ENCODE data around the gene AKAP1. TPM values are rescaled to one million over a fixed set of nuclear protein-coding genes. Genes with fewer than 3 reads are reported as not detected.

AKAP1 gene
- total and polyA plus RNA-seq, 2 experiments from 2014 or later: 8.6 to 10.7 TPM

DNA sequence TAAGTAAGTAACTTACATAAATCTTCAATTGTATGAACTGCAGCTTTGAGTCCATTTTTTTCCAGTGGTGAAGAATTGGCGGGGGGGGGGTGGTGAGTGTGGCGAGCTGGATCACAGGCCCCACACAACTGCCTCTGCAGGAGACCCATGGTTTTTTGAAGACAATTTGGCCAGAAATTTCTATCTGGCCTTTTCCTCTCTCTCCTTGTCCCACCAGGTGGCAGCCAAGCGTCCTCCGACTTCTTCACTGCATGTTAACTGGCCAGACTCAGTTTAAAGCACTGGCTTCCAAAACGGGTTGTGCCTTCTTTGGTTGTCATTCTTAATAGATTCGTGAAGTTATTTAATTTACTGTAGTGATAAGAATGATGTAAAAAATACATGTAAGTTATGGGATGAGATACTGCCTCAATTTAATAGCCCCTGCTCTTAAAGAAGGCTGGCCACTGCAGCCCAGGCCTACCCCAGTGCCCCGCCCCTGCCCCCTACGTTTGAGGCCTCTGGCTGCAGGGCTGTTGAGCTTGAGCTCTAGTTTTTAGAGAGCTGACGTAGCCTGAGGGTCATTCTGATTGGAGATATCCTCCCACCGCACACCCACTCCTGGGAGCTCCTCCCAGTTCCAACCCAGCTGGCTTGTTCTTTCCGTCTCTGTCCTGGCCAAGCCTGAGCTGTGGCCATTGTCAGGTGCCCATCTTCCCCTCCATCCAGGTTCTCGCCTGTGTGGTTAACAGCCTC lies 36.4 kb downstream of the AKAP1 start:
- in situ Hi-C loops (cut with MboI): no loop called here
- 53 to 54% methylated on average over 12 of the region's 12 CpGs for WGBS, 2 experiments (ENCODE audit: low coverage in 1 of 2, low lambda C conversion rate in 2 of 2, missing lambda C conversion rate in 2 of 2)
- H3K36me3 ChIP-seq (ENCODE audit: low read depth): no peaks in the 10 kb centered on the region

DNA sequence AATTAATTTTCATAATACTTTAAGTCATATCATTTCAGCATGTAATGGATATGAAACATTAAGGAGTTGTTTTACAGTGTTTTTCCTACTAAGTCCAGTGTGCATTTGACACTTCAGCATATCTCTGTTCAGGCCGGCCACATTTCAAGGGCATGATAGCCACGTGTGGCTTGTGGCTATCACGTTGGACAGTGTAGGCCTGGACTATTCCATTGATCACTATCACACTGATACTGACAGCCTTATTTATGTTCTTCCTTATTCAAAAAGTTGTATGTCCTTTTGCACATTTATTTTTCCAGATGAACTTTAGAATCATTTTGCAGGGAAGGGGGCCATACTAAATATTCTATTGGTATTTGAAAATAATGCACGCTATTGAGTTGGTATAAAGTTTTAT lies 39.0 kb downstream of the AKAP1 start:
- 92 to 95% methylated on average over 4 of the region's 4 CpGs for WGBS, 2 experiments (ENCODE audit: low coverage in 1 of 2, low lambda C conversion rate in 2 of 2, missing lambda C conversion rate in 2 of 2)
- Histone ChIP-seq H3K4me2 (ENCODE audit: unreplicated experiment) (no peak overlapping the region), H3K9ac (no peak overlapping the region), H3K27ac (no peak overlapping the region), H4K20me1 (ENCODE audit: insufficient read depth) (no peaks in the 10 kb centered on the region), H2AFZ (no peak overlapping the region), H3K4me1 (ENCODE audit: insufficient read depth) (no peaks in the 10 kb centered on the region), H3K79me2 (ENCODE audit: insufficient read depth) (no peaks in the 10 kb centered on the region), H3K36me3 (ENCODE audit: low read depth) (no peaks in the 10 kb centered on the region), H3K4me3 (no peak overlapping the region), H3K27me3 (replicated peaks; ENCODE audit: insufficient read depth) (no peaks in the 10 kb centered on the region), H3K9me2 (ENCODE audit: insufficient read depth) (no peaks in the 10 kb centered on the region), H3F3A (ENCODE audit: insufficient read depth) (no peaks in the 10 kb centered on the region), H3K9me3 (ENCODE audit: low read depth) (no peaks in the 10 kb centered on the region)
- in situ Hi-C loops (cut with MboI): no loop called here
- DNase-seq: no peak
- TF ChIP-seq EZH2phosphoT487 (IDR thresholded peaks at IDR 0.05; ENCODE audit: insufficient read depth, low read depth) (no peak), EZH2 (IDR thresholded peaks at IDR 0.05; ENCODE audit: insufficient read depth, poor library complexity, severe bottlenecking) (no peak)

More for the DNA sequence above, 36.4 kb downstream of the AKAP1 start:
- Histone ChIP-seq H3K9me3 (ENCODE audit: low read depth) (no peaks in the 10 kb centered on the region), H3F3A (ENCODE audit: insufficient read depth) (no peaks in the 10 kb centered on the region), H3K9ac (no peak overlapping the region), H3K9me2 (ENCODE audit: insufficient read depth) (no peaks in the 10 kb centered on the region), H3K27me3 (replicated peaks; ENCODE audit: insufficient read depth) (no peaks in the 10 kb centered on the region), H3K4me1 (ENCODE audit: insufficient read depth) (no peaks in the 10 kb centered on the region), H2AFZ (no peak overlapping the region), H3K27ac (no peak overlapping the region), H4K20me1 (ENCODE audit: insufficient read depth) (no peaks in the 10 kb centered on the region), H3K79me2 (ENCODE audit: insufficient read depth) (no peaks in the 10 kb centered on the region), H3K4me3 (no peak overlapping the region), H3K4me2 (ENCODE audit: unreplicated experiment) (no peak overlapping the region)
- peak; percentile 66 for DNase-seq
- TF ChIP-seq EZH2 (IDR thresholded peaks at IDR 0.05; ENCODE audit: insufficient read depth, poor library complexity, severe bottlenecking) (no peak), EZH2phosphoT487 (IDR thresholded peaks at IDR 0.05; ENCODE audit: insufficient read depth, low read depth) (no peak)

DNA sequence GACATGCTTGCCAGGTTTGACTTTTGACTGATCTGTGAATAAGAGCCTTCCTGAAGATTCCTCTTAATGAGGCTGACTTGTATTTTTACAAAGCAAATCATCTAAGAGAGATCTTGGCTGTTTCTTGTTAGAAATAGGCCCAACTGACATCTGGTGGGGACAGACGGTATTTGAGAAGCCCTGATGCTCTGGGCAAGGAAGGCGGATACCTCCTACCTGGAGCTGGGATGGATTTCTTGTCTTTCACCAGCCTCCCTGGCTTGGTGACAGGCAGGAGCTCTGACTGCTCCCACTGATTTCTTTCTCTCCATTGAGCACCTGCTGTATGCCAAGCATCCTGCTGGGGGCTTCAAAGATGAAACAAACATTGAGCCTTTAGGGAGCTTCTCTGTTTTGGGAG lies 40.4 kb downstream of the AKAP1 start:
- Histone ChIP-seq H4K20me1 (ENCODE audit: insufficient read depth) (no peaks in the 10 kb centered on the region), H3K9me3 (ENCODE audit: low read depth) (no peaks in the 10 kb centered on the region), H3F3A (ENCODE audit: insufficient read depth) (no peaks in the 10 kb centered on the region), H3K4me2 (ENCODE audit: unreplicated experiment) (no peak overlapping the region), H3K9ac (no peak overlapping the region), H3K27ac (no peak overlapping the region), H3K9me2 (ENCODE audit: insufficient read depth) (no peaks in the 10 kb centered on the region), H3K4me3 (no peak overlapping the region), H2AFZ (no peak overlapping the region), H3K79me2 (ENCODE audit: insufficient read depth) (no peaks in the 10 kb centered on the region), H3K36me3 (ENCODE audit: low read depth) (no peaks in the 10 kb centered on the region), H3K27me3 (replicated peaks; ENCODE audit: insufficient read depth) (no peaks in the 10 kb centered on the region), H3K4me1 (ENCODE audit: insufficient read depth) (no peaks in the 10 kb centered on the region)
- 97 to 100% methylated on average over 2 of the region's 2 CpGs for WGBS, 2 experiments (ENCODE audit: low coverage in 1 of 2, low lambda C conversion rate in 2 of 2, missing lambda C conversion rate in 2 of 2)
- TF ChIP-seq EZH2 (IDR thresholded peaks at IDR 0.05; ENCODE audit: insufficient read depth, poor library complexity, severe bottlenecking): no peak
- in situ Hi-C loops (cut with MboI): no loop called here
- DNase-seq: no peak

DNA sequence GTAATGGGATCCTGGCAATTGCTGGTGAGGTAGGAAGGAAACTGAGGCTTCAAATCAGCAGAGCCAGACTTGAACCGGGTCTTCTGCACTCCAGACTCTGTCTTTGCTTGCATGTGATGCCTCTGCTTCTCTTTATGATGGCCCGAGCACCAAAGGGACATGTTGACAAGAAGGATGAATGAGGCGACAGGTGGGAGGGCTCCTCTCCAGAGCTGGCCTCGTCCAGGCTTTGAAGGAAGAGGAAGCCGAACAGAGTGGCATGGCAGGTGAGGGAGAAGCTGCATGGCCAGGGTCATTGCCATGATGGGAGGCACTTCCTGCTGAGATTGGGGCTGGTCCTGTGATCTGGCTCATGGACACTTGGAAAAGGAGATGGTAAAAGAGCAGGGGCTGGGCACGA lies 40.8 kb downstream of the AKAP1 start:
- Histone ChIP-seq H3K79me2 (ENCODE audit: insufficient read depth) (no peaks in the 10 kb centered on the region), H3K27ac (no peak overlapping the region), H3K4me1 (ENCODE audit: insufficient read depth) (no peaks in the 10 kb centered on the region), H3K36me3 (ENCODE audit: low read depth) (no peaks in the 10 kb centered on the region), H3F3A (ENCODE audit: insufficient read depth) (no peaks in the 10 kb centered on the region), H2AFZ (no peak overlapping the region), H3K4me3 (no peak overlapping the region), H3K4me2 (ENCODE audit: unreplicated experiment) (no peak overlapping the region), H3K27me3 (replicated peaks; ENCODE audit: insufficient read depth) (no peaks in the 10 kb centered on the region), H3K9me3 (ENCODE audit: low read depth) (no peaks in the 10 kb centered on the region), H3K9ac (no peak overlapping the region), H4K20me1 (ENCODE audit: insufficient read depth) (no peaks in the 10 kb centered on the region), H3K9me2 (ENCODE audit: insufficient read depth) (no peaks in the 10 kb centered on the region)
- in situ Hi-C loops (cut with MboI): no loop called here
- TF ChIP-seq EZH2phosphoT487 (IDR thresholded peaks at IDR 0.05; ENCODE audit: insufficient read depth, low read depth): no peak
- no peak for TF ChIP-seq EZH2 (IDR thresholded peaks at IDR 0.05; ENCODE audit: insufficient read depth, poor library complexity, severe bottlenecking)
- 64 to 65% methylated on average over 6 of the region's 6 CpGs for WGBS, 2 experiments (ENCODE audit: low coverage in 1 of 2, low lambda C conversion rate in 2 of 2, missing lambda C conversion rate in 2 of 2)
- DNase-seq: no peak
